ENCODE data around the gene C16orf46.

The C16orf46 gene

DNA sequence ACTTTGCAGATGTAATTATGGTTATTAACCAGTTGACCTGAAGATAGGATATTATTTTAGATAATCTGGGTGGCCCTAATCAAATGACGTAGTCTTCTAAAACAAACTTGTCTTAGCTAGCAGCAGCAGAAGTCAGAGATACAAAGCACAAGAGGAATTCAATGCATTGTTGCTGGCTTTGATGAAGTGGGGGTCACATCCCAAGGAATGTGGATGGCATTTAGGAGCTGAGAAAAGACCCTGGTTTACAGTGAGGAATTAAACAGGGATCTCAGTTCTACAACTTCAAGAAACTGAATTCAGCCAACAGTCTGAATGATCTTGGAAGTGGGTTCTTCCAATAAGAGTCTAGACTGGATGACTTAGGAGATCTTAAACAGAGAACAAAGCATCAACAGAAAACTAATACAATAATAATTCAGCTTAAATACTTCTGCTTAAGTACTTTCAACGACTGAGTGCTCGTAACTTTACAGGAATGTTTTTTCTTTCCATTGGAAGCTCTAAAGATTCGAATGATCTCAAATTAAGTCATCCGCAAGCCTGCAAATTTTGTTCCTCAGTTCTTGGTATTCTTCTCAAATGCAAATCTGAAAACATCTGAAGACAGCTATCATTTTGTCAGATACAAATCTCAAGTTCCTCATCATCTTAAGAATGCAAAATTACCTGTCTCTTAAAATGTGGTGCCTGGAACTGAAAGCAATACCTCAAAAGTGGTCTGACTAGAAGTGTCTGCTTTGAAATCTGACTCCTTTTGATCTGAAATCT, 3.3 kb downstream of the C16orf46 start:
- DNase-seq = peak in 1 of 5 experiments; percentile 41

DNA sequence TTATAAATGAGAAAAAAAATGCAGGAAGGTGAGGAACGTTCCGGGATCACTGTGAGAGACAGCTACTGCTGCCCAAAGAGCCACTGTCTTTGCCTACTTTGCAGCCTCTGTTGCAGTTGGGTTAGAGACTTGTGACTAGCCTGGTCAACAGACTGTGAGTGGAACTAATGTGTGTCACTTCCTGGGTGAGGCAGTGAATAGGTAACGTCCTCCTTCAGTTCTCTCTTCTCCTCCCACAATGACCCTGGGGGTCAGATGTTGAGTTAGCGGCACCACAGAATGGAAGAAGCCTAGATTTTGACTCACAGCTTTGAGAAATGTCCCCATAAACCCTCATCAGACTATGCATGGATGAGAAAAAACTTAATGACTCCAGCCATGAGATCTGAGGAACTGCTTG, 5.2 kb downstream of the C16orf46 start:
- DNase-seq = no peak

DNA sequence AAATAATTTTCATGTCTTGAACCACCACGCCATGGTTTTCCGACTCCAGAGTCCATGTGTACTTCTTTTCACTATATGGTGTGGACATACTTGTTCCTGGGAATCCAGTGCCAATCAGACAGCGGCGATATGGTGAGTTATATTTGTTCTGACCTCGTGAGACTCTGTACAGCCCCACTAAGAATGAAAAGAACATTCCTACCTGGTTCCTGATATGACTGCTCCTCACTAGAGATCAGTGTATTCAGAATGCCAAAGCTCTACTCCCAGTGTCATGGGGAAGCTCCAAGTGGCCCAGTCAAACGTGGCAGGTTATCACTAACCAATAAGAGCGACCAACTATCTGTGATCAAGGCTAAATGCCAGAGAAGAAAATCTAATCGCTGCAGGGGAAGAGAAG, 6.1 kb downstream of the C16orf46 start:
- no peak for DNase-seq

DNA sequence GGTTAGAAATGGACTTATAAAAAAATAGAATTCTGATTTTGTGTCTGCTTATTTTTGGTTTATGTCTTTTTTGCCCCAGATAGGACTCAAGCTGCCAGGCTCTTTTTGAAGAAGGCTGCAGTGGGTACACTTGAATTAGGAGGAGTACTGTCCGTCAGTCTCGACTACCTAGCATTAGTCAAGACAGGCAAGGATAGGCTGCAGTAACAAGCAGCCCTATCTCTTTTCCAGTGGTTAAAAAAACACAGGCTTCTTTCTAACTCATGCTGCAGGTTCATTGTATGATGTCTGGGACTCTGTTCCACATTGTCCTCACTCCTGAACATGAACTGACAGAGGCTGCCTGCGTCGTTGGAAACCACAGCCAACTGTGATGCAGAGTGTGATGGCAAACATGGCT, 8.0 kb downstream of the C16orf46 start:
- no peak for DNase-seq

DNA sequence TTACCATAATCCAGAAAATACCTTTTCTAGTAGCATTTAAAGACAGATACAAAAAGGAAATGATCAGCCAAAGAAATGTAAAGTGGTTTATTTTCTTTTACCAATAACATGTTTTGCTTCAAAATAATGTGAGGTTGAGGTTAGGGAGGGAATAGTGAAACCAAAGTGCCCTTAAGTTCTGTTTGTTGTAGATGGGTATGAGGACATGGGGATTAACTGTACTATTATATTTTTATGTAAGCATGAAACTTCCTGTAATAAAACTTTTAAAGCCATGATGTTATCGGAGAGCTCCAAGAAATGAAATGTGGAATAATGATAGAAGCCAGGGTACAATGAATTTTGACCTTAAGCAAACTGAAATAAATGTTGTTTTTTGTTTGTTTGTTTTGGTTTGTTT, 9.9 kb downstream of the C16orf46 start:
- DNase-seq = peak in 1 of 5 experiments; percentile 14

DNA sequence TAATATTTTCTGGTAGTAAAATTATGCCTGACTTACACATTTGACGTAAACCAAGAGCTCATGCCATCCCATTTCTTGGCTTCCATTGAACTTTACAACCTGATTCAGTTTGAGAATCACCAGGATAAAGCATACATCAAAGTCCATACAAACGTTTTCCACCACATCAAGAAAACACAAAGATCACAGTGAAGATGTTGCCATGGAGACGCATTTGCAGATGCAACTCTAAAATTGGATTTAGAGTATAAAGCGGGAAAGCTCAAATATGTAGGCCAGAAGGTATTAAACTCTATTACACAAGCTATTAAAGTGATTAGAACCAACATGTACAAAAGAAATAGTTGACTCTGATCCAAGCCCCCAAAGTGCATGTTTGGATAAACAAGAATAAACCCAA, 10.4 kb downstream of the C16orf46 start:
- no peak for DNase-seq

DNA sequence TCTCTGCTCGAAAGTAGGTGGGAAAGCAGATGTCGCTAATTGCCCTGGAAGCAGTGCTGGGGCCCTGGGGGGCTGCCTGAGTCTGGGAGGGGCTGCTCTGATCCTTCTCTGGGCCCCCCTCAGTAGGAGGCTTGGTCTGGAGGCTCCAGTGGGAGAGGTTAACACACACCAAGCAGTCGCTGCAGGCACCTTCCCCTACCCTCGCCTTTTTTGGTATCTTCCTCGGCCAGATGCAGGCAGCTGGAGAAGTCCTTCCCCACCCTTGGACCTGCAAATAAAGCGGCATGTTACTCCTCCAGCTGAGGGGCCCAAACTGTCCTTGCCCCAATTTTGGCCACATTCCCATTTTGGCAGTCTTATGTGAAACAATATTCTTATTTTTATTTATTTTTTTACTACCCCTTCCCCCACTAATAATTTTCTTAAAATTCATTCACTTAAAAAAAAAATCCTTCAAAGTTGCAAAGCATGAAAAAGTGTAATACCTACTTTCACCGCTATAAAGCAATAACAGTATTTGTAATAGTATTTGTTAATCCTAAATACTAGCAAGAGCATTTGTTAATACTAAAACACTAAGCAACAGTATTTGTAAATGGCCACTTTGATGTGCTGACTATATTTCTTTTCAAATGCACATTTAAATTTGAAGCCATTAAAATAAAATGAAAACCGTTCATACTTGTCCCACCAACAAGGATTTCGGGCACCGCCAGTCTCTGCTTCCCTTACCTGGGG, 15.0 kb downstream of the C16orf46 start:
- no peak for DNase-seq

DNA sequence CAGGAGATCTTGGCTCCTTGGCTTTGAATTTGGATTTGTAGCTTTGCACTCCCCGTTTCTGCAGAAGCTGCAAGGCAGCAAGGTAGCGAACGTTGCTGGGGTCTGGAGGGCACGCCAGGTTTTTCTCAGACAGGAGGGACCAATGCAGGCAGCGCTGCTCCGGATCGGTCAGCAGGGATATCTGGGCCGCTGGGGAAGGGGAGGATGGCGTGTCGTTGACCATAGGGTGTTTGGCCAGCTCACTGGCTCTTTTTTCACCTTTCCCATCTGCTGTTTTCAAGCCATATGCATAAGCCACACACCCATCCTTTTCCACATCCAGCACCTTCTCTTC, 15.8 kb downstream of the C16orf46 start:
- DNase-seq = no peak

DNA sequence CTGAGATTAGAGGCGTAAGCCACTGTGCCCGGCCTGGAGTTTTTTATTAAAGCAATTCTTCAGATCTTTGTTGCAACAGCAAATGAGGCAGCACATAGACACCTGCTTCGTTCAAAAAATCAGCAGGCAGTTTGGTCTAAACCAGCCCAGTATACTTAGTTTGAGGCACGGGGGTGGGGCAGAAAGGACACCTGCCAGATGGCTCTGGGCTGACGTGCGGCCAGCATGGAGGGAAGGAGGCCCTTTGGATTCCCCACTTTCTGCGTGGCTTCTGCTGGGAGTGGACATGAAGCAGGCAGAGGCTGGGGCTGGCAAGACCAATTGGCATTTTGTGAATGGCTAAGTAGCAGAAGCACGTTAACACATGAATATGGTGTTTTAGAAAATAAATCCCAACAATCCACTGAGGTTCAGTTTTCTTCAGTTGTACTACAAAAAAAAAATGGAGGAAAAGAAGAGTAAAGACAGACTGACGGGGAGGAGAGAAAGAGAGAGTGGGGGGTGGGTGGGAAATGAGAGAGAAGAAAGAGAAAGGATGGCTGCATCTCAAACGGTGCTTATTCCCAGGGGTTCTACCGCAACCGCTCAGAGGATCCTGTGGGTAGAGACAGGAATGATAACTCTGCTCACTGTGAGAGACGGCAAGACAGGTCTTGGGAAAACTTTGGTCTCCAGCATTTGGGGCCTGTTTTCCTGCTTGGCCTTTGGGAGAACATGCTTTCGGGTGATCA, 16.3 kb downstream of the C16orf46 start:
- DNase-seq = no peak

DNA sequence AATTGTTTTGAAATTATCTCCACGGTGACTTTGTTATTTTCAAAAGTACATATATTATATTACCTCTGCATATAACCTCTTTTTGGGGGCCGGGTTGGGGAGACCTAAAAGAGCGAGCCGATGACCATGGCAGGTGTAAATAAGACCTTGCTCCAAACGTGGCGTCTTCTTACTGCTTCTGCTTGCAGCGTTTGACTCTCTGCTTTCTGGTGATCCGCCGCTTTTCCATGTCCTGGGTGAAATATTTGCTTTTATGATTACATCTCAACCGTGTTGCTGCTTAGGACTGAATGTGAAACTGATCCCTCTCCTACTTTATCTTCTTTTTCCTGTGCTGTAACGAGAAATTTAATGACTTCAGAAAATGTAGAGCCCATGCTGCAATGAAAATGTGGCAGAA, 23.3 kb downstream of the C16orf46 start:
- DNase-seq = no peak

DNA sequence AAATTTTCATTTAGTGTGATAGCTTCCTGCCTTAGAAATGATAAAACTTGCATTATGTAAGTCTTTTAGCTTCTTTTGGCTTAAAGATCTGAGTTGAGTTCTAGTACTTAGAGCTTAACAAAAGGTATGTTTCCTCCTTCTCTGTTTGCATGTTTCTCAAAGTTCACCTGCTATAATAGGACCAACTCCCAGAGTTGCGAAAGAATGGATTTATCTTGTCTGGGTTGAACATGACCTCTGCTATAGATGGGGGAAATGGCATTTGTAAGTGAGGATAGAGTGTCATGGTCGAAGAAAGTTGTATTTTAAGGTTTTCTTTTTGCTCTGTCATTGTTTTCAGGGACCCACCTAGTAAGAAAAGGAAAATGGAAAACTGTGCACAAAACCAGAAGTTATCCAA, 34.2 kb downstream of the C16orf46 start:
- no peak for DNase-seq

DNA sequence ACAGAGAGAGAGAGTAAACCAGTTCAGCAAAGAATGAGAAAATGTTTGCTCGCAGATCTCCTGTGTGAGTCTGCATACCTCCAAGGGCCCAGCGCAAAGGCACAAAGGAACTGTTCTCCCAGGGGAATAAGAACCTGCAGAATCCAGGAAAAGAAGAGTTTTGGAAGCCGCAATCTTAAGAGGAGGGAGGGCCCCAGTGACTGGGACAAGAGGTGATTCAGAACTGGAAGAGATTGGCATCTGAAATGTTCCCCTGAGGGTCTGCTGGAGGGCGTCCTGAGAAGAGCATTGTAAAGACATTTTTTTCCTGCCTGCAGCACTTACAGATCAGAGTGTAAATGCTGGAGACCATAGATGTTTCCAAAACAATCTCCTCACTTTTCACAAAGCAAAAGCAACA, 35.3 kb downstream of the C16orf46 start:
- DNase-seq = no peak

DNA sequence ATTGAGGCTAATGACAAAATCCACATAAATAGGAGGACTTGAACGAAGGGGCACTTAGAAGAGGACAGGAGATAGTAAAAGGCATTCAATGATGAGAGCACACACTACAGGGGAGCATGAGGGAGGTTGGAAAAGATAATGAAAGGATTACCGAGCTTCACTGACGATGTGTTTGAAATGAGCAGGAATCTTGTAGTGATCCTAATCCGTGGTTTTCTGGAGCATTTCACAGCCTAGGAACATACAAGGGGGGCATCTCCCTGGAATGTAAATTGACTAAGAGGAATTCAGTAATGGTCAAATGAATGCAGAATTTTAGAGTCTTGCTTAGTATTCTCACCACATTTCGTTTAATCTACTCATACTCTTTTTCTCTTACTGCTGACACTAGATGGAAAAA, 36.2 kb downstream of the C16orf46 start:
- DNase-seq = no peak

DNA sequence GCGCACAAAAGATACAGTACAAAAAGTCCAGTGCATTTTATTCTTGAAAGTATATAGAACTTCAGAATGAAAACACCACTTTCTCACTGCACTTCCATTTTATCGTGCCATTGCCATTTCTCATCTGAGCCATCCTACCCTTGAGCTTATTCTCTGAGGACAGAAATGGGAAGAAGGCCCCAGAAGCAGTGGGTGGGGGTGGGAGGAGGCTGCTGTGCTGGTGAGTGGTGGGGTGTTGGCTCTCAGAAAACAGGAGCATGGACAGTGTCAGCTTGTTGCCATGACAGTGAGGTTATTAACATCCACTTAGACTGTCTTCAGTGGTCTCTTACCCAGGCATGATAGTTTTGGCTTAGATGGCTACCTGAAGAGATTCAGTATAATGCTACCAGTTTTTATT, 36.9 kb downstream of the C16orf46 start:
- DNase-seq = no peak

DNA sequence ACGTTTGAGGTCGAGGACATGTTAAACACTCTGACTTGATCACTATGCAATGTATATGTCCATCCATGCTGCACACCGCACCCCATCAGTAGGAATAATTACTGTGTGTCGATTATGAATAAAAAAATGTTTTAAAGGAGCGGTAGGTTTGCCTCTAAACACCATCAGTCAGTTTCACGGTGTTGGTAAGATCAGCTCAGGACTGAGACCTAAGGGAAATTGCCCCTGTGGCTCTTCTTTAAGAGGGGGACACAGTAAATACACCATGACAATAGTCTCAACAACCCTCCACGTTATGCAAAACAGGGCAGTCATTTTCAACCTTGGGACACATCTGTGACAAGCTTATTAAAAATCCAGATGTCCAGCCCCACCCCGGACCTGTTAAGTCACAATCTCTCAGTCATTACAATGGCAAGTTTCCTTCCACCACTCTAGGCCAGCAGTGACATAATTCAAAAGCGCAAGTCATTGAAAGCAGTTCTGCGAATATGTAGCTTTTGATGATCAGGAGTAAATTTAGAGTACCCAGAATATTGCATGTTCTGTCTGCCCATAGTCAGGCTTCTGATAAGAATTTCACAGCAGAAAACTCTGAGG, 40.2 kb downstream of the C16orf46 start:
- DNase-seq = no peak

DNA sequence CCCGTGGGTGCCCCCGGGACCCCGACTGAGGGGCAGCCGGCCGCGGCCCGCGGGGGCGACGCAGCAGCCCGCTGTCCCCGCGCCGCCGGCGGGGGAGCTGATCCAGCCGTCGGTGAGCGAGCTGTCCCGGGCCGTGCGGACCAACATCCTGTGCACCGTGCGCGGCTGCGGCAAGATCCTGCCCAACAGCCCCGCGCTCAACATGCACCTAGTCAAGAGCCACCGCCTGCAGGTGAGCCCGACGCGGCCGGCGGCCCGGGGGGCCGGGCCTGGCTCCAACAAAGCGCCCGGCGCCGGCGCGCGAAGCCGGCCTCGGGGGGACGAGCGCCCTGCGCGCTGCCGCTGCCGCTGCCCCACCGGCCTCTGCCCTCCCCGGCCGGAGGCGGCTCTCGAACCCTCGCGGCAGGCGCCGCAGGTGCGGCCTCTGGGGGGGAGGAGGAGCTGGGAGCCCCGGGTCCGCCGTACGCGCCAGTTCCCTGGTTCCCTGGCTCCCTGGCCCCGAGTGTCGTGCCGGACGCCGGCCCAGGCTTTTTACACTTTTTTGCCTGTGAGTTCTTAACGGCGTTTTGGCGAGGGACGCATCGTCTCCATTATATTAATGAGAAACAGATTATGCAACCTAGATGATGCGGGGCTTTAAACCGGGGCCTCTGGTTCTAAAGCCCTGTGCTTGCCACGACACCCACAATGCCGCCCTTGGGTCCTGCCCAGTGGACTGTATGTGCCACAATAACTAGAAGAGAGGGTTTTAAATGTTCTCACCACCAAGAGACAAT, 40.9 kb downstream of the C16orf46 start:
- DNase-seq = peak in 4 of 5 experiments; percentile 6 to 68 (median 32)

DNA sequence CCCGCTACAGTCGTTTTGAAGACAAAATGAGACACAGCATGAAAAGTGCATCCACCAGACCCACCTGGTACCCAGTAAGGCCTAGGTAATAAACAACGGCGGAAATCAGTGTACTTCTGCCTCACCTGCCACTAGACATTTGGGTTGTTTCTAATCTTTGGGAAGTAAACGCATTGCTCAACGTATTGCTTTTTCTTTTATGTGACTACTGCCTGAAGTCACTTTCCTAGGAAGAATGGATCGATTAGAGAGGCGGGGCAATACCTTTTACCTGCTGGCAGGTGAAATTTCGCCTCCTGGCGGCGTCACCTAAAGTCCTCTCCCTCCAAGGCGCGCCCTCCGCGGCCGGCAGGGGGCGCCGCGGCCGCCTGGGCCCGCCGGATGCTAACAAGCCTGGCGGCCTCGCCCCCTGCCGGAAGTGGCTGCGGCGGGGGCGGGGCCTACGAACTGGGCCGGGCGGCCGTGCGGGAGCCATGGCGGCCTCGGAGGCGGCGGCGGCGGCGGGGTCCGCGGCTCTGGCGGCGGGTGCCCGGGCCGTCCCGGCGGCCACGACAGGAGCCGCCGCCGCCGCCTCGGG, 41.6 kb downstream of the C16orf46 start, which contains the start of gene ATMIN:
TSS of gene ATMIN (plus strand) at position 445 of the 577 bp plus-strand sequence. CDS start at position 474, 29 bp downstream.
- DNase-seq = peak; percentile 79 to 91 (median 84)

DNA sequence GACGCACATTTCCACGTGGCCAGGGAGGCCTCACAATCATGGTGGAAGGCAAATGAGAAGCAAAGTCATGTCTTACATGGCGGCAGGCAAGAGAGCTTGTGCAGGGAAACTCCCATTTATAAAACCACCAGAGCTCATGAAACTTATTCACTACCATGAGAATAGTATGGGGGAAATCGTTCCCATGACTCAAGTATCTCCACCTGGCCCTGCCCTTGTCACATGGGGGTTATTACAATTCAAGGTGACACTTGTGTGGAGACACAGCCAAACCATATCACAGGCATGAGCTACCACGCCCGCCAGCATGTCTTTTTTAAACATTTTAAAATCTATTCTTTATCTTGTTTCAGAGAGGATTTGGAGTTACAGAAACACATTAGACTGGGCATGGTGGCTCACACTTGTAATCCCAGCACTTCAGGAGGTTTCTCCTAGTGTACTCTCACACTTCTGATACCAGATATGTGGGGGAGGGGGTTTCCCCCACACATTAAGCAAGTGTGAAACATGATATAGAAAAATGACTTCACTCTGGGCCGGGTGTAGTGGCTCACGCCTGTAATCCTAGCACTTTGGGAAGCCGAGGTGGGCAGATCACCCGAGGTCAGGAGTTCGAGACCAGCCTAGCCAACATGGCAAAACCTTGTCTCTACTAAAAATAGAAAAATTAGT, 47.0 kb downstream of the C16orf46 start:
- no peak for DNase-seq

DNA sequence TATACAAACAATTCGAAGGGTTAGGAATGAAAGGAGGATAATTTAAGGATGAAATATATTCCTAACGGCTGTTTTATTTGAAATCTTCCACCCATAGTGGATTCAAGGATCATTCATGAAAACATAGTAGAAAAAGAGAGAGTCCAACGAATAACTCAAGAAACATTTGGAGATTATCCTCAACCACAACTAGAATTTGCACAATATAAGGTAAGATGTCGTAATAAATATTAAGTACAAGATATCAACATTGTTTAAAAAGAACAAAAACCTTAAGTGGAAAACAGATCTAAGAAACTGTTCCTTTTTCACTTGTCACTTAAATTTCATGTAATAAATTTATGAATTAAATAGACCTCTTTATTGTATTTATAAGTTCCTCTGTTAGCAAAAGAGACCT, 50.6 kb downstream of the C16orf46 start:
- DNase-seq = no peak

DNA sequence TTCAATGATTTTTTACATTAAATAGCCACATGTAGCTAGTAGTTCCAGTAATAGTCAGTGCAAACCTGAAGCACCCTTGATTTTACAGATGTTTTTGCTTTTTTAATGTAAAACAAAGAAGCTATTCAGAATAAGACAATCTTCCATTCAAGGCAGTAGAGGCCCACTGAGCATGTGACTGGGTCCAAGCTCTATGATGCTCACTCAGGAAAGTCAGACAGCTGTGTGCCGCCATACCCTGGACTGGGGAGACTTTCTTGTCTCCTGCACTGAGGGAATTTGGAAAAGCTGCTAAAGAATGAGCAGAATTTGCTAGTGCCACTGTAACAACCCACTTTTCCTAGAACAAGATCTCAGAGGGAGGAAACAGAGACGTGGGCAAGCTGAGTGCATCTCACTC, 58.5 kb downstream of the C16orf46 start:
- no peak for DNase-seq

DNA sequence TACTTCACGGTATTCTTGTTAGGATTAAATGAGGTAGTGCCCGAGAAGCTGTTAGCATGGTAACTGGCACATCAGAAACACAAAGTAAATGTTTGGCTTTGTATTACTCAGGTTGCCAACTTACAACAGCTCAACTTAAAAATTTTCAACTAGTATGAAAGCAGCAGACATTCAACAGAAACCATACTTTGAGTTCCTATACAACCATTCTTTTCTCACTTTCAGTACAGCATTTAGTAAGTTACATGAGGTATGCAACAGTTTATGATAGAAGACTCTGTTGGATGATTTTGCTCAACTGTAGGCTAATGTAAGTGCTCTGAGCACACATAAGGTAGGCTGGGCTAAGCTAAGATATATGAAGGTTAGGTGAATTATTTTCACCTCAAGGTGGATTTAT, 62.4 kb downstream of the C16orf46 start:
- peak in 1 of 5 experiments; percentile 63 for DNase-seq

All from T-helper 2 cell (primary cell).